GM23248 (cell line): ENCODE measurements around the gene CDH13. TPM values are rescaled to one million over a fixed set of nuclear protein-coding genes. Genes with fewer than 3 reads are reported as not detected.

Experiments used
- DNase-seq: peaks from one replicate; pipeline ENCODE4 v3.0.0-alpha.2; 2015
- H2AFZ ChIP-seq: fragments of 200-600 bp; sonication (generic); 2 replicates; pipeline ENCODE4 v1.6.1; 2016; ENCODE audit warnings: antibody characterized with exemption
- H3F3A ChIP-seq: fragments of 200-600 bp; sonication (generic); 2 replicates; pipeline ENCODE4 v1.6.1; 2016; ENCODE audit warnings: mild to moderate bottlenecking, antibody characterized with exemption, mixed run types; ENCODE audit not compliant: insufficient read depth
- H3K27ac ChIP-seq: fragments of 200-600 bp; sonication (generic); 2 replicates; pipeline ENCODE4 v1.5.1; 2016; ENCODE audit warnings: mild to moderate bottlenecking
- H3K27me3 ChIP-seq: fragments of 200-600 bp; sonication (generic); replicated peaks from 2 replicates; pipeline ENCODE4 v1.6.1; 2016; ENCODE audit warnings: mild to moderate bottlenecking; ENCODE audit not compliant: insufficient read depth
- H3K36me3 ChIP-seq: fragments of 200-600 bp; sonication (generic); 2 replicates; pipeline ENCODE4 v1.6.1; 2016; ENCODE audit warnings: low read depth, mild to moderate bottlenecking
- H3K4me1 ChIP-seq: fragments of 200-600 bp; sonication (generic); 2 replicates; pipeline ENCODE4 v1.6.1; 2016; ENCODE audit warnings: mild to moderate bottlenecking; ENCODE audit not compliant: insufficient read depth
- H3K4me2 ChIP-seq: fragments of 200-600 bp; sonication (generic); one replicate; pipeline ENCODE4 v1.6.1; 2016; ENCODE audit warnings: mild to moderate bottlenecking; ENCODE audit not compliant: unreplicated experiment
- H3K4me3 ChIP-seq: fragments of 200-600 bp; sonication (generic); 2 replicates; pipeline ENCODE4 v1.5.1; 2016; ENCODE audit warnings: mild to moderate bottlenecking
- H3K79me2 ChIP-seq: fragments of 200-600 bp; sonication (generic); 2 replicates; pipeline ENCODE4 v1.6.1; 2016; ENCODE audit warnings: mild to moderate bottlenecking; ENCODE audit not compliant: insufficient read depth
- H3K9ac ChIP-seq: fragments of 200-600 bp; sonication (generic); 2 replicates; pipeline ENCODE4 v1.6.1; 2016; ENCODE audit warnings: mild to moderate bottlenecking
- H3K9me2 ChIP-seq: fragments of 200-600 bp; sonication (generic); 2 replicates; pipeline ENCODE4 v1.6.1; 2016; ENCODE audit warnings: mixed run types, mild to moderate bottlenecking, moderate library complexity; ENCODE audit not compliant: insufficient read depth
- H3K9me3 ChIP-seq: fragments of 200-600 bp; sonication (generic); one replicate; pipeline ENCODE4 v1.6.1; 2017; ENCODE audit warnings: low read depth
- H4K20me1 ChIP-seq: fragments of 200-600 bp; sonication (generic); 2 replicates; pipeline ENCODE4 v1.6.0; 2016; ENCODE audit not compliant: insufficient read depth
- EZH2 ChIP-seq: fragments of 200-600 bp; sonication (generic); IDR thresholded peaks from 2 replicates; pipeline ENCODE4 v1.6.1; 2018; ENCODE audit warnings: antibody characterized with exemption, mild to moderate bottlenecking; ENCODE audit not compliant: insufficient read depth, poor library complexity, severe bottlenecking
- EZH2phosphoT487 ChIP-seq: fragments of 200-600 bp; sonication (generic); IDR thresholded peaks from 2 replicates; pipeline ENCODE4 v1.6.1; 2018; ENCODE audit warnings: antibody characterized with exemption, moderate library complexity, mild to moderate bottlenecking, low read depth; ENCODE audit not compliant: insufficient read depth
- WGBS, 2 experiments: methylation state at CpG; one replicate each; pipeline ENCODE4 v1.1.6; 2015 to 2017; ENCODE audit warnings: low lambda C conversion rate in 2 of 2, low coverage in 1 of 2; ENCODE audit errors: missing lambda C conversion rate in 2 of 2; 5-methylcytosine and 5-hydroxymethylcytosine counted together
- in situ Hi-C: fragments of 300-500 bp; cut with MboI; formaldehyde crosslinking; loops from 2 replicates; pipeline ENCODE4 v1.15.0; 2020
- polyA plus RNA-seq: library from polyadenylated mRNA; unstranded; fragments of >200 nt; fragmentation: Nextera tagmentation; extraction: Ambion mirVana; gene quantifications from 2 replicates; pipeline ENCODE4 v1.2.1, GENCODE V29; 2016
- total RNA-seq: library from RNA; depleted of rRNA; stranded (reverse); fragments of >200 nt; shearing (Covaris generic); gene quantifications from 2 replicates; pipeline ENCODE4 v1.2.3, GENCODE V29; 2014

CDH13 gene
- total and polyA plus RNA-seq, 2 experiments from 2014 or later, result 51.0 to 52.8 TPM

DNA sequence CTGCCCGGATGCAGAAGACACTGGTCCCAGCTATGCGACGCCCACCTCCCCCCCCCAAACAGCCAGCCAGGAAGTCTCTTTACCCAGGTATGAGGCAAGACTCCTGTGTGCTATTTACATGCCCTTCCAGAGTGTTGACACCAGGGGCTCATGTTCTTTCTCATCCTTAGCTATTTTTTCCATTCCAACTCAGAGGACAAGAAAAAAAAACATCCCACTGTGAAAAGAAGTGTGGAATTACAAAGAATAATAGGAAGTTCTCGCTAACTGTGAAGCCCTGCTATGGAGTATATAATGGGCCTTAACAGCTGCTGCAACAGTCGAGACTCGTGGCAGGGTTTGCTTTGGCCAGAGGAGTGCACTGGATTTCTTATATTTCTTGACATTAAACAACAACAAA is 584.9 kb downstream of the CDH13 start:
- no peaks in the 10 kb centered on the region for H3K36me3 ChIP-seq
- no peak overlapping the region for H3K9ac ChIP-seq
- no peaks in the 10 kb centered on the region for H3K9me3 ChIP-seq
- in situ Hi-C loops, result no loop called here
- no peaks in the 10 kb centered on the region for H3K4me1 ChIP-seq
- no peaks in the 10 kb centered on the region for H3K79me2 ChIP-seq
- H2AFZ ChIP-seq, result no peak overlapping the region
- no peak for TF ChIP-seq EZH2
- TF ChIP-seq EZH2phosphoT487, result no peak
- H3K9me2 ChIP-seq, result no peaks in the 10 kb centered on the region
- no peaks in the 10 kb centered on the region for H3F3A ChIP-seq
- no peak overlapping the region for H3K4me2 ChIP-seq
- 83 to 95% methylated on average over 5 to 6 of the region's 6 CpGs for WGBS, 2 experiments
- no peaks in the 10 kb centered on the region for H4K20me1 ChIP-seq
- no peak overlapping the region for H3K4me3 ChIP-seq
- H3K27me3 ChIP-seq, result no peaks in the 10 kb centered on the region
- no peak for DNase-seq
- H3K27ac ChIP-seq, result no peak overlapping the region

DNA sequence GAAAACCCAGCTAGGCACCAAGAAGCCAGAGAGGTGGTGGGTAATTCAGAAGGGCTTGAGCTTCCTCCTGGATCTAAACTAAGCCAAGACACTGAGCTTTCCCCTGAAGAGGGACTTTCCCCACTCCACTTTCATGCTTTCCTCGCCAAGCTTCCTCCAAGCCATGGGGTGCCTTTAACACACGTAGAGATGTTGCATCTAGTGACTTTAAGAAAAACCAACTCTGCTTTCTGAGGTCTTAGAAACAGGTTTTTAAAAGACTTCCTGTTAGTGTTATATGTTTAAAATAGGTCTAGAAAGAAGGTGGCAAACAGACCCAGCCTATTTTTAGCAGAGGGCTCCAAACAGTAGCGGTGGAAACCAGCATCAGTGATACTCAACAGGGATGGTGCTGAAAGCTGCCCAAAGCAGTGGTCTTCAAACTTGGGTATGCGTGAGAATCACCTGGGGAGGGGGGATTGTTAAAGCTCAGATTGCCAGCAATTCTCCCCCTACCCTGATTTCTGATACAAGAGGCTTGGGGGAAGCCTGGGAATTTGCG is 585.6 kb downstream of the CDH13 start:
- Histone ChIP-seq H3F3A (no peaks in the 10 kb centered on the region), H3K4me2 (no peak overlapping the region), H2AFZ (no peak overlapping the region), H3K79me2 (no peaks in the 10 kb centered on the region), H3K27ac (no peak overlapping the region), H3K9ac (no peak overlapping the region), H3K36me3 (no peaks in the 10 kb centered on the region), H3K9me2 (no peaks in the 10 kb centered on the region), H3K9me3 (no peaks in the 10 kb centered on the region), H3K4me1 (no peaks in the 10 kb centered on the region), H3K4me3 (no peak overlapping the region), H4K20me1 (no peaks in the 10 kb centered on the region), H3K27me3 (no peaks in the 10 kb centered on the region)
- WGBS, 2 experiments, result 87 to 92% methylated on average over 5 of the region's 5 CpGs
- in situ Hi-C loops, result no loop called here
- no peak for DNase-seq
- TF ChIP-seq EZH2 (no peak), EZH2phosphoT487 (no peak)

DNA sequence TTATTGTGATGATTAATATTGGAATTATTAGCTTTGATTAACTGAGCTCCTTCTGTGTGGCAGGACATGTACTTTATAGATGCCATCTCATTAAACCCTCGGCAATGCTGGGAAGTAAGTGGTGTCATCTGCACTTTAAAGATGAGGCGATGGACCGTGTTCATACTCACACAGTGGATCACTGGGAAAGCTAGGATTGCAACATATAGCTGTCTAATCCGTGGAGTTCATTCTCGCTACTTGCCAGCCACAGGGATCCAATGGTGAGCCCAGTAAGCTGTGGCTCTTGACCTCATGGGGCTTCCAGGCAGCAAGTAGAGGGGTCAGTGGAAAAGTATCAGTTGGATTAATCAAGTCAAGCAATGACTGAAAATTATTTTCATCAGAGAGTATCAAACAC is 587.9 kb downstream of the CDH13 start:
- H3K4me1 ChIP-seq, result no peaks in the 10 kb centered on the region
- TF ChIP-seq EZH2phosphoT487 (no peak), EZH2 (no peak)
- H3K4me3 ChIP-seq, result no peak overlapping the region
- H3F3A ChIP-seq, result no peaks in the 10 kb centered on the region
- H3K36me3 ChIP-seq, result no peaks in the 10 kb centered on the region
- no peaks in the 10 kb centered on the region for H4K20me1 ChIP-seq
- 93 to 96% methylated on average over 5 of the region's 5 CpGs for WGBS, 2 experiments
- H3K79me2 ChIP-seq, result no peaks in the 10 kb centered on the region
- no peak for DNase-seq
- H2AFZ ChIP-seq, result no peak overlapping the region
- in situ Hi-C loops, result no loop called here
- no peaks in the 10 kb centered on the region for H3K9me2 ChIP-seq
- H3K4me2 ChIP-seq, result no peak overlapping the region
- no peaks in the 10 kb centered on the region for H3K27me3 ChIP-seq
- H3K27ac ChIP-seq, result no peak overlapping the region
- no peak overlapping the region for H3K9ac ChIP-seq
- no peaks in the 10 kb centered on the region for H3K9me3 ChIP-seq

DNA sequence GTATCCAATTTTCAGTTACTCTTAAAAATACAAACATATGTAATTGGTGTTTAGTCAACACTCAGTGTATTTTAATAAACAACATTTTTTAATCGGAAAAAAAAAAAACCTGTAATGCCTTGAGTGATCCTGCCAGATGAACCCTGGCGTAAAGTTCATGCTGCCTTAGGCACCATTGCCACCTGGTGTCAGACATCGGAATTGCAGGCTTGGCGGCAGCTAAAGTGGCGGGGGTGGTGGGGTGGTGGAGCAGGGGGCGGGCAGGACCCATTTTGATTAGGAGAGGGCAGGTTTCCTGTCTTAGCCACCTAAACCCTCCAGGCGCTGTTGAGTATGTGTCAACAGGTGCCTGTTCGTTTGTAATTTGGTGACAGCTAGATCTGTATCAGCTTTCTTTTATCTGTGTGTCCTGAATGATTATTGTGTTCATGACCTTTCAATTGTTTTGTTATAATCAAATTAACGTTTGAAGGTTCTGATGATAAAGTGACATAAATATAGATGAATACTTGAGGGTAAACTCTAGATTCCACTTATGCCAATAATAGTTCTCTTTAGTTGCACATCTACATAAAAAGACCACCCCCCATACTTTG is 588.7 kb downstream of the CDH13 start:
- Histone ChIP-seq H3K27ac (no peak overlapping the region), H3K4me1 (no peaks in the 10 kb centered on the region), H3K9me3 (no peaks in the 10 kb centered on the region), H2AFZ (no peak overlapping the region), H3K4me2 (no peak overlapping the region), H4K20me1 (no peaks in the 10 kb centered on the region), H3K4me3 (no peak overlapping the region), H3K27me3 (no peaks in the 10 kb centered on the region), H3K79me2 (no peaks in the 10 kb centered on the region), H3K9me2 (no peaks in the 10 kb centered on the region), H3K36me3 (no peaks in the 10 kb centered on the region), H3F3A (no peaks in the 10 kb centered on the region), H3K9ac (no peak overlapping the region)
- DNase-seq, result peak; percentile 39
- TF ChIP-seq EZH2phosphoT487 (no peak), EZH2 (no peak)
- in situ Hi-C loops, result no loop called here
- WGBS, 2 experiments, result 26 to 32% methylated on average over 8 to 9 of the region's 9 CpGs

DNA sequence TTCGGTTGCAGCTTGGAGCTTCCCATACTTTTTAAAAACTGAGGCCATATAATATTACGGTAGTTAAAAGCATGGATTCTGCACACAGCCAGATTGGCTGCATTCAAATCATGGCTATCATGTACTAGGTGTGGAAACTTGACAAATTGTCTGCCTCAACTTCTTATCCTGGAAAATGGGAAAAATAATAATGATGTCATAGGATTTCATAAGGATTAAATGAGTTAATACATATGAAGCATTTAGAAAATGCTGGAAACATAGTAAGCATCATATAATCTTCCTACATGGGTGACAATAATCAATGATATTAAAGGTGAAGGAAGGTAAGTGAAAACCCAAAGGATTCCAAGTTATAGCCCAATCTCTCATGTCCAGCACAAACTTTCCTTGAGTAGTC is 592.5 kb downstream of the CDH13 start:
- Histone ChIP-seq H3F3A (no peaks in the 10 kb centered on the region), H3K4me3 (no peak overlapping the region), H3K27ac (no peak overlapping the region), H3K4me1 (no peaks in the 10 kb centered on the region), H4K20me1 (no peaks in the 10 kb centered on the region), H3K79me2 (no peaks in the 10 kb centered on the region), H2AFZ (no peak overlapping the region), H3K36me3 (no peaks in the 10 kb centered on the region), H3K4me2 (no peak overlapping the region), H3K27me3 (no peaks in the 10 kb centered on the region), H3K9me2 (no peaks in the 10 kb centered on the region), H3K9me3 (no peaks in the 10 kb centered on the region), H3K9ac (no peak overlapping the region)
- WGBS, 2 experiments, result 74 to 76% methylated on average over 2 of the region's 2 CpGs
- DNase-seq, result no peak
- in situ Hi-C loops, result no loop called here
- no peak for TF ChIP-seq EZH2phosphoT487
- no peak for TF ChIP-seq EZH2
